SK-N-SH (cell line): Measurements from ENCODE around the gene POU3F3.

ENCODE experiments used
- CHD2 ChIP-seq: fragments of 150-350 bp; IDR thresholded peaks from 2 replicates; pipeline ENCODE4 v1.6.1; 2018; ENCODE audit warnings: low read length; ENCODE audit not compliant: partially characterized antibody
- EP300 ChIP-seq, 2 experiments: IDR thresholded peaks; 2 replicates each; pipeline versions ENCODE4 v1.4.0 to v1.6.1; 2012; ENCODE audit warnings: borderline replicate concordance in 1 of 2, low read depth in 1 of 2, low read length in 1 of 2
- EZH2phosphoT487 ChIP-seq: fragments of 200-600 bp; sonication (generic); IDR thresholded peaks from 2 replicates; pipeline ENCODE4 v1.6.1; 2017; ENCODE audit warnings: low read depth, mixed run types, mild to moderate bottlenecking, antibody characterized with exemption, moderate library complexity, borderline replicate concordance
- GABPA ChIP-seq: IDR thresholded peaks from 2 replicates; pipeline ENCODE4 v1.4.0; 2012; ENCODE audit warnings: low read depth, mild to moderate bottlenecking
- NFIC ChIP-seq: IDR thresholded peaks from 2 replicates; pipeline ENCODE4 v1.4.0; 2012; ENCODE audit warnings: borderline replicate concordance
- POLR2AphosphoS5 ChIP-seq: IDR thresholded peaks from 2 replicates; pipeline ENCODE4 v1.6.1; 2012; ENCODE audit warnings: low read depth, low read length
- RAD21 ChIP-seq: IDR thresholded peaks from 2 replicates; pipeline ENCODE4 v1.6.1; 2012; ENCODE audit warnings: mild to moderate bottlenecking, low read length
- RFX5 ChIP-seq: IDR thresholded peaks from 2 replicates; pipeline ENCODE4 v1.6.1; 2012; ENCODE audit warnings: mild to moderate bottlenecking, improper control_type of control experiment, low read length
- TAF1 ChIP-seq: IDR thresholded peaks from 2 replicates; pipeline ENCODE4 v1.6.1; 2012; ENCODE audit warnings: low read depth, mild to moderate bottlenecking, low read length, moderate library complexity, borderline replicate concordance
- TF ChIP-seq, protein P1 (sequence below): fragments of 200-600 bp; sonication (generic); IDR thresholded peaks from 2 replicates; pipeline ENCODE4 v1.6.1; 2017; ENCODE audit warnings: antibody characterized with exemption, mild to moderate bottlenecking, moderate library complexity
- TF ChIP-seq, protein P2 (sequence below): fragments of 150-350 bp; IDR thresholded peaks from 2 replicates; pipeline ENCODE4 v1.6.1; 2017; ENCODE audit warnings: antibody characterized with exemption, low read length, low read depth, borderline replicate concordance

- no peak for TF ChIP-seq POLR2AphosphoS5
- TF ChIP-seq EP300 (IDR thresholded peaks at IDR 0.05; ENCODE audit: borderline replicate concordance in 1 of 2, low read depth in 1 of 2, low read length in 1 of 2) = no peak
- TF ChIP-seq, protein P1, sequence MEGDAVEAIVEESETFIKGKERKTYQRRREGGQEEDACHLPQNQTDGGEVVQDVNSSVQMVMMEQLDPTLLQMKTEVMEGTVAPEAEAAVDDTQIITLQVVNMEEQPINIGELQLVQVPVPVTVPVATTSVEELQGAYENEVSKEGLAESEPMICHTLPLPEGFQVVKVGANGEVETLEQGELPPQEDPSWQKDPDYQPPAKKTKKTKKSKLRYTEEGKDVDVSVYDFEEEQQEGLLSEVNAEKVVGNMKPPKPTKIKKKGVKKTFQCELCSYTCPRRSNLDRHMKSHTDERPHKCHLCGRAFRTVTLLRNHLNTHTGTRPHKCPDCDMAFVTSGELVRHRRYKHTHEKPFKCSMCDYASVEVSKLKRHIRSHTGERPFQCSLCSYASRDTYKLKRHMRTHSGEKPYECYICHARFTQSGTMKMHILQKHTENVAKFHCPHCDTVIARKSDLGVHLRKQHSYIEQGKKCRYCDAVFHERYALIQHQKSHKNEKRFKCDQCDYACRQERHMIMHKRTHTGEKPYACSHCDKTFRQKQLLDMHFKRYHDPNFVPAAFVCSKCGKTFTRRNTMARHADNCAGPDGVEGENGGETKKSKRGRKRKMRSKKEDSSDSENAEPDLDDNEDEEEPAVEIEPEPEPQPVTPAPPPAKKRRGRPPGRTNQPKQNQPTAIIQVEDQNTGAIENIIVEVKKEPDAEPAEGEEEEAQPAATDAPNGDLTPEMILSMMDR = no peak
- TF ChIP-seq RAD21 = no peak
- TF ChIP-seq, protein P2, sequence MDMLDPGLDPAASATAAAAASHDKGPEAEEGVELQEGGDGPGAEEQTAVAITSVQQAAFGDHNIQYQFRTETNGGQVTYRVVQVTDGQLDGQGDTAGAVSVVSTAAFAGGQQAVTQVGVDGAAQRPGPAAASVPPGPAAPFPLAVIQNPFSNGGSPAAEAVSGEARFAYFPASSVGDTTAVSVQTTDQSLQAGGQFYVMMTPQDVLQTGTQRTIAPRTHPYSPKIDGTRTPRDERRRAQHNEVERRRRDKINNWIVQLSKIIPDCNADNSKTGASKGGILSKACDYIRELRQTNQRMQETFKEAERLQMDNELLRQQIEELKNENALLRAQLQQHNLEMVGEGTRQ = no peak
- no peak for TF ChIP-seq RFX5
- no peak for TF ChIP-seq GABPA
- no peak for TF ChIP-seq EZH2phosphoT487
- TF ChIP-seq NFIC = no peak
- TF ChIP-seq TAF1 = no peak
- TF ChIP-seq CHD2 = no peak
Measured at GRCh38 chr2:104841744-104842143, 12.2 kb upstream of the POU3F3 start.
